Measurements from ENCODE around the gene F7.

The F7 gene

DNA sequence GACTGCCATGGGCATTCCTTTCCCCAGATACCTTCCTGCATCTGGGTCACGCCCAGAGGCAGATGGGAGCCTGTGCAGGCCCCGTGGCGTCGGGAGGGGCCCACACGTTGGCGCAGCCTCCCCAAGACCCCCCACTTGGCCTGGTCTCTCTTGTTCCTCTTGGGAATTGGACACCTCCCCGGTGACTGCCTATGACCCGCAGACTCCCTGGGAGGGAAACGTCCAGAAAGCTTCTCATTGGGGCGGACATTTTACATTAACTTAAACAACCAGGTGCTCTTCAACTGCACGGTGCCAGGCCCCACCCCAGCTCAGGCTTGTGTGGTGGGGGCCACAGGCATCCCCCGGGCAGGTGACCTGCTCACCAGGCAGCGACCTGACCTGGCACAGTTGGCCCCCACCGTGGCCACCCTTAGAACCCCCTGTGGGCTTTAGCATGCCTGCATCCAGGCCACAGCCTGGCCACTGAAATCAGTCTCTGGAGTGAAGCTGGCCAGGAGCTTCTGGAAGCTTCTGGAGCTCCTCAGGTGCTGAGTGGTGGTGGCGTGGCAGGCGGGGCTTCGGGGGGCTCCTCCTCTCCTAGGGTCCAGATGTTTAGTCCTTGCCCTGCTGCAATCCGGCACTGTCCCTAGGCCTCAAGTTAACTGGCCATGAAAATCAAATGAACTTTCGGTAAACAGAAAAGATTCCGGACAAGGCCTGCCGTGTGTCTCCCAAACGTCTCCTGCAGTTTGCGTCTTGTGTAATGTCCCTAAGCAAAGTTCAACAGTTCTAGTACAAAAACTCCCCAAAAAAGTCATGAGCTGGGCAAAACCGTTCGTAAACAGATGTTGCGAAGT, 44.3 kb downstream of the F7 start:
- H3K27ac ChIP-seq, result no peak overlapping the region
- peak; percentile 67 for DNase-seq (ENCODE audit: low spot score)
- H3K4me3 ChIP-seq, result no peak overlapping the region
- TF ChIP-seq, protein P1, sequence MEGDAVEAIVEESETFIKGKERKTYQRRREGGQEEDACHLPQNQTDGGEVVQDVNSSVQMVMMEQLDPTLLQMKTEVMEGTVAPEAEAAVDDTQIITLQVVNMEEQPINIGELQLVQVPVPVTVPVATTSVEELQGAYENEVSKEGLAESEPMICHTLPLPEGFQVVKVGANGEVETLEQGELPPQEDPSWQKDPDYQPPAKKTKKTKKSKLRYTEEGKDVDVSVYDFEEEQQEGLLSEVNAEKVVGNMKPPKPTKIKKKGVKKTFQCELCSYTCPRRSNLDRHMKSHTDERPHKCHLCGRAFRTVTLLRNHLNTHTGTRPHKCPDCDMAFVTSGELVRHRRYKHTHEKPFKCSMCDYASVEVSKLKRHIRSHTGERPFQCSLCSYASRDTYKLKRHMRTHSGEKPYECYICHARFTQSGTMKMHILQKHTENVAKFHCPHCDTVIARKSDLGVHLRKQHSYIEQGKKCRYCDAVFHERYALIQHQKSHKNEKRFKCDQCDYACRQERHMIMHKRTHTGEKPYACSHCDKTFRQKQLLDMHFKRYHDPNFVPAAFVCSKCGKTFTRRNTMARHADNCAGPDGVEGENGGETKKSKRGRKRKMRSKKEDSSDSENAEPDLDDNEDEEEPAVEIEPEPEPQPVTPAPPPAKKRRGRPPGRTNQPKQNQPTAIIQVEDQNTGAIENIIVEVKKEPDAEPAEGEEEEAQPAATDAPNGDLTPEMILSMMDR (IDR thresholded peaks at IDR 0.05), result no peak

DNA sequence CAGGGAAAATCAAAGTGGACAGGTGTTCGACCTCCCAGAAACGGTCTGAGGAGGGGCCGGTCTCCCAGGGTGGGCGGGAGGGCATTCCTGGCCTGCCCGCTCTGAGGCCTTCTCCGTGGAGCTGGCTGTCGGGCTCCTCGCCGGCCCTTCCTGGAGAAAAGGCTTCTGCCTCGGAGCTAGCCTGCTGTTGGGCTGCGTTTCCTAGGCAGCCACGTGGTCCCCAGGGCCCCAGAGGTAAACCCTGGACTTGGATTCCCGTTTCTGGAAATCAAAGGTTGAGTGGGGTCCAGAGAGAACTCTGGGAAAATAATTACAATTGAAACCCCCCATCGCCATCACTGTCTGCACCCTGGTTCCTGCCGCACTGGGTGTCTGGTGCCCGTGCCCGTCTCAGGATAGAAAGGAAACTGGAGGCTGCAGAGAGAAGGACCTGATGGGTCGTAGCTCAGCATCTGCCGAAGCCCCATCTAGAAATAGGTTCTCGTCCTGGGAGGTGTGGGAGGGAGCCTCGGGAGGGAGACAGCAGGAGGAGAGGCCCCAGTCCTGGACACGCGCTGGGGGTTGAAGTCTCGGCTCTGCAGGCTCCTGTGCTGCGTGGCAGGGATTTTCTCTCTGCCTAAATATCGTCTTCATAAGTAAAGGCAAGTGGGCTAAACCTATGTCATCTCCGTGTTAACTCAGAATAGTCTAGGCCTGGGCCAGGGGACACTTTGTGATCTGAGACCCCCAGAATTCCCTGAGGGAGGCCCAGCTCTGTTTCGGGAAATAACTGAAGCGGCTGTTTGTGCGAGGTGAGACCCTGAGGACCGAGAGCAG, 45.2 kb downstream of the F7 start:
- TF ChIP-seq, protein P1 (IDR thresholded peaks at IDR 0.05), result no peak
- H3K27ac ChIP-seq, result no peak overlapping the region
- peak; percentile 59 for DNase-seq (ENCODE audit: low spot score)
- H3K4me3 ChIP-seq, result no peak overlapping the region

DNA sequence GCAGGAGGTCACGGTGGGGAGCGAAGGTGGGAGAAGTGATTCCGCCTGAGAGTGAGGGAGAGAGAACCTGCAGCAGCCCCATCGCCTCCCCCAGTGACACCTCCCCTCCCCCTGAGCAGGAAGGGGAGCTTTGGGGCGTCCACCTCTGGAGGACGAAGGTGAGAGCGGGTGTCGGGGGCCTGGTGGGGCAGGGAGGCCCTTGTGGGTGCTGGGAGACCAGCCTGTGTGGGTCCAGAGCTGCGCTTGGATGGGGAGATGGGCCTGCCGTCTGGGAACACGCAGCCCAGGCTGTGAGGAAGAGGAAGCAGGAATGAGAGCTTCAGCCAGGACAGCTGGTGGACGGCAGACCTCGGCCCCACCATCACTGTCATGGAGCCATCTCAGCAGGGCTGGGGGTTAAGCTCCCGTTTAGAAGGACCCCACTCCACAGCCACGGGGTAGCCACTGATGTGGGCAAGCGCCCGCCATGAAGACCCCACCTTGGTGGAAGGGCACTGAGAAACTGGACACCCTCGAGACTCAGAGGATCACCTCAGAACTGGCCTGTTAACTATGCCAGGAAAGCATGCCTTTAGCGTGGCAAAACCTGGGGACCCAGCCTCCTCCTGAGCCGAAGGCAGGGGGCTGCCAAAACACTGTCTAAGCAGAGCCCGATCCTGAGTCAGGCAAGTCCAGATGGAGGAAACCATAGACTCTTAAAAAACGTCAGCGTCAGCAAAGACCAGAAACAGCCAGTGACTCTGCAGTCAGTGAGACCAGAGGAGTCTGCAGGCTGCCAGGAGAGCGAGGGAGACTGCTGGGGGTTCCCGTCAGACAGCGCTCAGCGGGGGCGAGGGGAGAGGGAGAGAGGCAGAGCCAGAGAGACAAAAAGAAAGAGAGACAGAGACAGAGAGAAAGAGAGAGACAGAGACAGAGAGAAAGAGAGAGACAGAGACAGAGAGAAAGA, 46.4 kb downstream of the F7 start:
- H3K4me3 ChIP-seq, result no peak overlapping the region
- TF ChIP-seq, protein P1 (IDR thresholded peaks at IDR 0.05), result no peak
- H3K27ac ChIP-seq, result no peak overlapping the region
- DNase-seq (ENCODE audit: low spot score), result peak; percentile 73

DNA sequence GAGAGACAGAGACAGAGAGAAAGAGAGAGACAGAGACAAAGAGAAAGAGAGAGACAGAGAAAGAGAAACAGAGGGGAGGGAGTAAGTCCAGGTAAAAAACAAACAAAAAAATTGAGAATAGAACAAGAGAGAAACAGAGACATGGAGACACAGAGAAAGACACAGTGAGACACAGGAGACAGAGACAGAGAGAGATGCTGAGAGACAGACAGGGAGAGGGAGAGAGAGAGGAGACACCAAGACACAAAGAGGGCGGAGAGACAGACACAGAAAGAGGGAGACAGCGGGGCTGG, 47.0 kb downstream of the F7 start:
- DNase-seq (ENCODE audit: low spot score), result no peak
- TF ChIP-seq, protein P1 (IDR thresholded peaks at IDR 0.05), result no peak
- no peak overlapping the region for H3K27ac ChIP-seq
- H3K4me3 ChIP-seq, result peak overlapping the region; percentile 72

DNA sequence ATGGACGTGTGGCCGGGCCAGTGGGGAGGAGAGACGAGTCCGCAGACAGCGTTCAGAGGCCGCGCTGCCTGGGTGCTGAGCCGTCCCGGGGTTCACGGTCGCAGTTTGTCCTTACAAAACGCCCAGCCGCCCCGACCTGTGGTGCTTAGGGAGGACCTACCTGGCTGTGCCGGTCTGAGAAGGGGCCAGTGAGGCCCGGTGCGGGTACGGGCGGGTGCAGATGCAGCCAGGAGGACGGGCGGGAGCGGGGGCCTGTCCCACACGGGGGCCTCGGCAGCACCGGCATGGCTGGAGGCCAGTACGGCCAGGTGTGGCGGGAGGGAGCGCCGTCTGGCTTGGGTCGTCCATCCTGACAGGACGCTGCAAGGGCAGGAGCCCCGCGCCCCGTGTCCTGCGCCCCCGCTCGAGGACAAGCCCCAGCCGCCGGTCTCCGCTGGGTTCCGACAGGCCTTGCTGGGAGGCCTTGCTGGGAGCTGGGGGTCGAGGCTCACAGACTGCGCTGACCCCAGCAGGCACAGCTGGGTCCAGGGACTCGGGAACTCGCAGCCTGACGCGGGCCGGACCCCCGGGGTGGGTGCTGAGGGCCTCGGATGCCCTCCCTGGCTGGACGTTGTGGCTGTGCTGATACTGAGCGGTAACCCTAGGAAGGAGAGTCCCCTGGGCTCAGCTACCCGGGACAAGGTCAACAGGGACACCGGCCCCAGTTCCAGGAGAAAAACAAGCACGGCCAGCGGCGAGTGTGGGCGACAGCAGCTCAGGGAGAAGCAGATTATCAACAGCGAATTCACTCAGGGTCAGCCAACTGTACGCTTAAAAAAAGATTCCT, 47.6 kb downstream of the F7 start:
- Histone ChIP-seq H3K4me3 (peak overlapping the region; percentile 72), H3K27ac (peak overlapping the region; percentile 60)
- TF ChIP-seq, protein P1 (IDR thresholded peaks at IDR 0.05), result no peak
- peak; percentile 85 for DNase-seq (ENCODE audit: low spot score)

Data from coronary artery (tissue), 2 donors.